ENCODE data around the gene FOXO3. TPM values are rescaled to one million over a fixed set of nuclear protein-coding genes. Genes with fewer than 3 reads are reported as not detected.

The FOXO3 gene
- total RNA-seq, 1 donor from 2014 or later = 13.7 TPM

GRCh38 chr6:108625581-108625980 is 64.9 kb downstream of the FOXO3 start:
- TF ChIP-seq CTCF (IDR thresholded peaks at IDR 0.05) (no peak), EZH2phosphoT487 (IDR thresholded peaks at IDR 0.05) (no peak), EZH2 (IDR thresholded peaks at IDR 0.05) (no peak)
- H3K79me2 ChIP-seq (ENCODE audit: low read depth) = no peaks in the 10 kb centered on the region

GRCh38 chr6:108626777-108627176 is 66.1 kb downstream of the FOXO3 start:
- no peak overlapping the region for H3K4me3 Mint-ChIP-seq
- H3K36me3 ChIP-seq = no peaks in the 10 kb centered on the region
- no peaks in the 10 kb centered on the region for H3F3A ChIP-seq (ENCODE audit: low read depth)
- H3K27ac Mint-ChIP-seq = no peak overlapping the region
- peaks cover 3% of the 10 kb centered on the region for H3K27me3 Mint-ChIP-seq (ENCODE audit: insufficient read depth, low read depth)
- H4K20me1 ChIP-seq (ENCODE audit: low read depth) = peaks cover 32% of the 10 kb centered on the region
- no peaks in the 10 kb centered on the region for H3K27me3 ChIP-seq
- no peak overlapping the region for H3K4me3 ChIP-seq
- H3K9ac ChIP-seq = no peak overlapping the region
- no peak overlapping the region for H3K4me2 ChIP-seq
- peaks cover 6% of the 10 kb centered on the region for H3K4me1 ChIP-seq
- no peak for DNase-seq (ENCODE audit: low spot score)
- H3K79me2 ChIP-seq (ENCODE audit: low read depth) = no peaks in the 10 kb centered on the region
- peaks cover 13% of the 10 kb centered on the region for H3K4me1 Mint-ChIP-seq
- no peaks in the 10 kb centered on the region for H3K36me3 Mint-ChIP-seq
- H3K9me3 Mint-ChIP-seq = no peaks in the 10 kb centered on the region
- TF ChIP-seq EZH2 (IDR thresholded peaks at IDR 0.05) (no peak), CTCF (IDR thresholded peaks at IDR 0.05) (no peak), EZH2phosphoT487 (IDR thresholded peaks at IDR 0.05) (no peak)
- H3K9me3 ChIP-seq (ENCODE audit: low read depth) = no peaks in the 10 kb centered on the region
- no peak overlapping the region for H2AFZ ChIP-seq (replicated peaks)
- no peak overlapping the region for H3K27ac ChIP-seq

More at GRCh38 chr6:108625581-108625980, 64.9 kb downstream of the FOXO3 start:
- DNase-seq (ENCODE audit: low spot score) = no peak
- no peak overlapping the region for H3K4me3 Mint-ChIP-seq
- Histone ChIP-seq H4K20me1 (ENCODE audit: low read depth) (peaks cover 32% of the 10 kb centered on the region), H3F3A (ENCODE audit: low read depth) (no peaks in the 10 kb centered on the region), H3K27me3 (no peaks in the 10 kb centered on the region), H3K4me2 (no peak overlapping the region), H3K9ac (no peak overlapping the region), H3K36me3 (no peaks in the 10 kb centered on the region), H3K27ac (no peak overlapping the region), H2AFZ (replicated peaks) (no peak overlapping the region), H3K4me1 (peaks cover 6% of the 10 kb centered on the region), H3K9me3 (ENCODE audit: low read depth) (no peaks in the 10 kb centered on the region), H3K4me3 (no peak overlapping the region)
- peaks cover 22% of the 10 kb centered on the region for H3K4me1 Mint-ChIP-seq
- peaks cover 2% of the 10 kb centered on the region for H3K36me3 Mint-ChIP-seq
- H3K27me3 Mint-ChIP-seq (ENCODE audit: insufficient read depth, low read depth) = peaks cover 3% of the 10 kb centered on the region
- H3K27ac Mint-ChIP-seq = no peak overlapping the region
- H3K9me3 Mint-ChIP-seq = no peaks in the 10 kb centered on the region

GRCh38 chr6:108627692-108628550 is 67.2 kb downstream of the FOXO3 start:
- Histone ChIP-seq H3K9ac (no peak overlapping the region), H3F3A (ENCODE audit: low read depth) (no peaks in the 10 kb centered on the region), H2AFZ (replicated peaks) (no peak overlapping the region), H3K36me3 (no peaks in the 10 kb centered on the region), H3K4me2 (no peak overlapping the region), H3K4me1 (peaks cover 6% of the 10 kb centered on the region), H3K9me3 (ENCODE audit: low read depth) (no peaks in the 10 kb centered on the region), H3K27ac (no peak overlapping the region), H3K27me3 (no peaks in the 10 kb centered on the region), H3K79me2 (ENCODE audit: low read depth) (no peaks in the 10 kb centered on the region), H4K20me1 (ENCODE audit: low read depth) (peaks cover 32% of the 10 kb centered on the region), H3K4me3 (no peak overlapping the region)
- H3K4me3 Mint-ChIP-seq = no peak overlapping the region
- no peaks in the 10 kb centered on the region for H3K9me3 Mint-ChIP-seq
- peaks cover 3% of the 10 kb centered on the region for H3K27me3 Mint-ChIP-seq (ENCODE audit: insufficient read depth, low read depth)
- no peak overlapping the region for H3K27ac Mint-ChIP-seq
- TF ChIP-seq CTCF (IDR thresholded peaks at IDR 0.05) (no peak), EZH2 (IDR thresholded peaks at IDR 0.05) (no peak), EZH2phosphoT487 (IDR thresholded peaks at IDR 0.05) (no peak)
- DNase-seq (ENCODE audit: low spot score) = no peak
- peaks cover 16% of the 10 kb centered on the region for H3K4me1 Mint-ChIP-seq
- no peaks in the 10 kb centered on the region for H3K36me3 Mint-ChIP-seq

Measured in neural progenitor cell (in vitro differentiated cells).